Liver (tissue), 3 donors: ENCODE results near the gene GPC2.

Experiments used
- CTCF ChIP-seq: fragments of 150-350 bp; IDR thresholded peaks from 2 replicates; pipeline ENCODE4 v1.5.1; 2017; ENCODE audit warnings: improper control_type of control experiment, low read depth, low read length; ENCODE audit not compliant: missing input control
- REST ChIP-seq: IDR thresholded peaks from 2 replicates; pipeline ENCODE4 v1.6.1; 2016; ENCODE audit warnings: antibody characterized with exemption, mild to moderate bottlenecking
- TAF1 ChIP-seq: conservative IDR thresholded peaks from 2 replicates; pipeline ENCODE4 v1.6.1; 2016; ENCODE audit warnings: antibody characterized with exemption, mild to moderate bottlenecking
- donor health status: healthy.
- donor health status: healthy.

- TF ChIP-seq TAF1, result no peak
- TF ChIP-seq CTCF, result no peak
- no peak for TF ChIP-seq REST
Measured at GRCh38 chr7:100157069-100157333, 20.2 kb downstream of the GPC2 start.
